Measurements from ENCODE around the gene ERBIN. TPM values are rescaled to one million over a fixed set of nuclear protein-coding genes. Genes with fewer than 3 reads are reported as not detected.

The ERBIN gene
- polyA plus RNA-seq, 1 of the 3 experiments (the other 2 are of a cell fraction) = 10.3 TPM

DNA sequence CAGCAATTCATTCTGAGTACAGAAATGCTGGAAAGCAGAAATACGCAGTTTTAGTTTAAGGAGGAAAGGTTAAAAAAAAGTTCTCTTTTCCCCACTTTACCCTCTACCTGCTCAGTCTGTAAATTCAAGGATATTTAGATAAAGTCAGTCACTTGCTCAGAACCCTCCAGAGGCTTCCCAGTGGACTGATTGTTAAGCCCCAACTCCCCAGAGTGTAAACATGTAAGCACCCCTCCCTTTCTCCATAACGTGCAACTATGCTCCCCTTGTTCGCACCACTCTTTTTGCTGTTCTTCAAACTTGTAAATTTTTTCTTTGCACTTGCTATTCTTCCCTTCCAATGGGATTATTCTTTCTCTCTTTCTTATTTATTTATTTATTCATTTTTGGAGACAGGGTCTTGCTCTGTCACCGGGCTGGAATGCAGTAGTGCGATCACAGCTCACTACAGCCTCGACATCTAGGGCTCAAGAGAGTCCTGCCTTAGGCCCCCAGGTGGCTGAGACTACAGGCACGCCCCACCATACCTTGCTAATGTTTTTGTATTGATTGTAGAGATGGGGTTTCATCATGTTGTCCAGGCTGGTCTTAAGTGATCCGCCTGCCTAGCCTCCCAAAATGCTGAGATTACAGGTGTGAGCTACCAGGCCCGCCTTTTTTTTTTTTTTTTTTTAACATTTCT lies 32.5 kb upstream of the ERBIN start:
- Histone ChIP-seq H3K4me1 (ENCODE audit: control insufficient read depth in 1 of 2, insufficient read depth in 2 of 2, low read depth in 1 of 2, low read length in 1 of 2) (no peaks in the 10 kb centered on the region), H3K4me3 (ENCODE audit: low read depth in 2 of 2, low read length in 1 of 2) (no peak overlapping the region), H3F3A (replicated peaks; ENCODE audit: insufficient read depth) (no peaks in the 10 kb centered on the region), H3K9me3 (no peaks in the 10 kb centered on the region), H4K20me1 (ENCODE audit: insufficient read depth) (no peaks in the 10 kb centered on the region), H3K9ac (no peak overlapping the region), H2AFZ (ENCODE audit: low read depth) (no peak overlapping the region), H3K36me3 (replicated peaks in 1 of 2; ENCODE audit: control insufficient read depth in 1 of 2, insufficient read depth in 2 of 2, low read length in 1 of 2) (no peaks in the 10 kb centered on the region), H3K79me2 (ENCODE audit: insufficient read depth) (no peaks in the 10 kb centered on the region), H3K27ac (ENCODE audit: low read depth in 2 of 2, low read length in 1 of 2) (no peak overlapping the region), H3K27me3 (ENCODE audit: insufficient read depth) (no peaks in the 10 kb centered on the region), H3K4me2 (no peak overlapping the region), H3K9me2 (no peaks in the 10 kb centered on the region)
- ChIA-PET CTCF (no interaction called here), POLR2A (no interaction called here)
- DNase-seq = no peak
- no peak for TF ChIP-seq RXRA (IDR thresholded peaks at IDR 0.05; ENCODE audit: borderline replicate concordance, low read depth)
- TF ChIP-seq, protein P1, sequence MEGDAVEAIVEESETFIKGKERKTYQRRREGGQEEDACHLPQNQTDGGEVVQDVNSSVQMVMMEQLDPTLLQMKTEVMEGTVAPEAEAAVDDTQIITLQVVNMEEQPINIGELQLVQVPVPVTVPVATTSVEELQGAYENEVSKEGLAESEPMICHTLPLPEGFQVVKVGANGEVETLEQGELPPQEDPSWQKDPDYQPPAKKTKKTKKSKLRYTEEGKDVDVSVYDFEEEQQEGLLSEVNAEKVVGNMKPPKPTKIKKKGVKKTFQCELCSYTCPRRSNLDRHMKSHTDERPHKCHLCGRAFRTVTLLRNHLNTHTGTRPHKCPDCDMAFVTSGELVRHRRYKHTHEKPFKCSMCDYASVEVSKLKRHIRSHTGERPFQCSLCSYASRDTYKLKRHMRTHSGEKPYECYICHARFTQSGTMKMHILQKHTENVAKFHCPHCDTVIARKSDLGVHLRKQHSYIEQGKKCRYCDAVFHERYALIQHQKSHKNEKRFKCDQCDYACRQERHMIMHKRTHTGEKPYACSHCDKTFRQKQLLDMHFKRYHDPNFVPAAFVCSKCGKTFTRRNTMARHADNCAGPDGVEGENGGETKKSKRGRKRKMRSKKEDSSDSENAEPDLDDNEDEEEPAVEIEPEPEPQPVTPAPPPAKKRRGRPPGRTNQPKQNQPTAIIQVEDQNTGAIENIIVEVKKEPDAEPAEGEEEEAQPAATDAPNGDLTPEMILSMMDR (IDR thresholded peaks at IDR 0.05) = no peak
- no peak for TF ChIP-seq RCOR1 (IDR thresholded peaks at IDR 0.05; ENCODE audit: low read length)
- TF ChIP-seq RAD21 (IDR thresholded peaks at IDR 0.05; ENCODE audit: low read length) = no peak
- no peak for TF ChIP-seq YY1 (IDR thresholded peaks at IDR 0.05; ENCODE audit: low read depth)
- no peak for TF ChIP-seq MEF2A (IDR thresholded peaks at IDR 0.05; ENCODE audit: borderline replicate concordance, low read depth)
- TF ChIP-seq TEAD4 (IDR thresholded peaks at IDR 0.05; ENCODE audit: borderline replicate concordance, insufficient read depth) = no peak
- TF ChIP-seq TCF12 (IDR thresholded peaks at IDR 0.05) = no peak
- TF ChIP-seq FOSL2 (IDR thresholded peaks at IDR 0.05; ENCODE audit: borderline replicate concordance, low read depth) = no peak
- 91% methylated on average over 9 of the region's 9 CpGs for WGBS (ENCODE audit: low lambda C conversion rate)

DNA sequence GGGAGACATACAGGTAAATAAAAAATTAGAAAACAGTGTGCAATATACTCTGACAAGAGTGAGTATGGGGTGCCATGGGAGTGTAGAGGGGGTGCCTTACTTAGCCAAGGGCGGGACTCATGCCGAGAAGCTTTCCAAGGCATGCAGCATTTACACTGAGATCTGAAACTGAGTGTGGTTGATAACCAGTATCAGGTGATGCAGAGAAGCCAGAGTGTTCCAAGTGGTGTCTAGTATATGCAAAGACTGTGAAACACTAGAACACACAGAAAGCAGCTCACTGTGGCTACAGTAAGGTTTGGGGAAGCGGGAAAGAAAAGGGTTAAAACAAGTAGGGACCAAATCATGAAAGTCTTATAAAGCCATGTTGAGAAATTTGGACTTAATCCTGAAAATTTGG lies 30.5 kb upstream of the ERBIN start:
- no peak overlapping the region for H3K4me3 ChIP-seq (ENCODE audit: low read depth in 2 of 2, low read length in 1 of 2)
- ChIA-PET POLR2A (no interaction called here), CTCF (interaction anchor here (1.0 to 1.5 kb wide), 2 partner anchors 8 to 9 kb away, joined by 3 read pairs; no protein-coding TSS in a partner anchor)
- H3F3A ChIP-seq (replicated peaks; ENCODE audit: insufficient read depth) = no peaks in the 10 kb centered on the region
- no peaks in the 10 kb centered on the region for H3K4me1 ChIP-seq (ENCODE audit: control insufficient read depth in 1 of 2, insufficient read depth in 2 of 2, low read depth in 1 of 2, low read length in 1 of 2)
- H3K27me3 ChIP-seq (ENCODE audit: insufficient read depth) = no peaks in the 10 kb centered on the region
- no peaks in the 10 kb centered on the region for H3K36me3 ChIP-seq (replicated peaks in 1 of 2; ENCODE audit: control insufficient read depth in 1 of 2, insufficient read depth in 2 of 2, low read length in 1 of 2)
- DNase-seq = no peak
- WGBS (ENCODE audit: low lambda C conversion rate) = 93% methylated on average over 3 of the region's 3 CpGs
- no peak overlapping the region for H2AFZ ChIP-seq (ENCODE audit: low read depth)
- no peak overlapping the region for H3K4me2 ChIP-seq
- no peaks in the 10 kb centered on the region for H3K9me2 ChIP-seq
- no peak overlapping the region for H3K9ac ChIP-seq
- no peaks in the 10 kb centered on the region for H4K20me1 ChIP-seq (ENCODE audit: insufficient read depth)
- no peak overlapping the region for H3K27ac ChIP-seq (ENCODE audit: low read depth in 2 of 2, low read length in 1 of 2)
- no peaks in the 10 kb centered on the region for H3K79me2 ChIP-seq (ENCODE audit: insufficient read depth)
- no peaks in the 10 kb centered on the region for H3K9me3 ChIP-seq
- TF ChIP-seq RCOR1 (IDR thresholded peaks at IDR 0.05; ENCODE audit: low read length) = no peak
- TF ChIP-seq, protein P2, sequence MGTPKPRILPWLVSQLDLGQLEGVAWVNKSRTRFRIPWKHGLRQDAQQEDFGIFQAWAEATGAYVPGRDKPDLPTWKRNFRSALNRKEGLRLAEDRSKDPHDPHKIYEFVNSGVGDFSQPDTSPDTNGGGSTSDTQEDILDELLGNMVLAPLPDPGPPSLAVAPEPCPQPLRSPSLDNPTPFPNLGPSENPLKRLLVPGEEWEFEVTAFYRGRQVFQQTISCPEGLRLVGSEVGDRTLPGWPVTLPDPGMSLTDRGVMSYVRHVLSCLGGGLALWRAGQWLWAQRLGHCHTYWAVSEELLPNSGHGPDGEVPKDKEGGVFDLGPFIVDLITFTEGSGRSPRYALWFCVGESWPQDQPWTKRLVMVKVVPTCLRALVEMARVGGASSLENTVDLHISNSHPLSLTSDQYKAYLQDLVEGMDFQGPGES (IDR thresholded peaks at IDR 0.05; ENCODE audit: low read depth, low read length) = no peak
- TF ChIP-seq SMC3 (IDR thresholded peaks at IDR 0.05; ENCODE audit: low read depth, low read length) = no peak
- TF ChIP-seq CHD2 (IDR thresholded peaks at IDR 0.05; ENCODE audit: low read length, partially characterized antibody) = no peak

Measured in SK-N-SH (cell line).